HEK293T (cell line): Measurements from ENCODE around the gene RAD23A.

Experiments used
- ARNT ChIP-seq: fragments of 450-650 bp; IDR thresholded peaks from 2 replicates; pipeline ENCODE4 v1.6.1; 2017; ENCODE audit warnings: mild to moderate bottlenecking
- BHLHE40 ChIP-seq: fragments of 450-650 bp; IDR thresholded peaks from 2 replicates; pipeline ENCODE4 v1.6.1; 2016; ENCODE audit warnings: mild to moderate bottlenecking, moderate library complexity, borderline replicate concordance
- CTBP1 ChIP-seq: fragments of 450-650 bp; IDR thresholded peaks from 2 replicates; pipeline ENCODE4 v1.6.1; 2016; ENCODE audit warnings: borderline replicate concordance
- ELF4 ChIP-seq: fragments of 450-650 bp; IDR thresholded peaks from 2 replicates; pipeline ENCODE4 v1.6.1; 2017; ENCODE audit warnings: antibody characterized with exemption
- FOXA1 ChIP-seq: fragments of 450-650 bp; IDR thresholded peaks from 2 replicates; pipeline ENCODE4 v1.6.1; 2016; ENCODE audit warnings: mild to moderate bottlenecking
- FOXK2 ChIP-seq: fragments of 450-650 bp; IDR thresholded peaks from 2 replicates; pipeline ENCODE4 v1.6.1; 2016; ENCODE audit warnings: mild to moderate bottlenecking
- HDGF ChIP-seq: fragments of 450-650 bp; IDR thresholded peaks from 2 replicates; pipeline ENCODE4 v1.6.1; 2017; ENCODE audit warnings: antibody characterized with exemption, borderline replicate concordance
- LEF1 ChIP-seq: fragments of 450-650 bp; IDR thresholded peaks from 2 replicates; pipeline ENCODE4 v1.6.1; 2017; ENCODE audit warnings: mild to moderate bottlenecking, borderline replicate concordance
- PKNOX1 ChIP-seq: fragments of 450-650 bp; IDR thresholded peaks from 2 replicates; pipeline ENCODE4 v1.6.1; 2016
- SP1 ChIP-seq: fragments of 450-650 bp; IDR thresholded peaks from 2 replicates; pipeline ENCODE4 v1.6.1; 2017
- SUZ12 ChIP-seq: fragments of 450-650 bp; IDR thresholded peaks from 2 replicates; pipeline ENCODE4 v1.6.1; 2016; ENCODE audit warnings: mild to moderate bottlenecking
- TARDBP ChIP-seq: fragments of 450-650 bp; IDR thresholded peaks from 2 replicates; pipeline ENCODE4 v1.6.1; 2016

DNA sequence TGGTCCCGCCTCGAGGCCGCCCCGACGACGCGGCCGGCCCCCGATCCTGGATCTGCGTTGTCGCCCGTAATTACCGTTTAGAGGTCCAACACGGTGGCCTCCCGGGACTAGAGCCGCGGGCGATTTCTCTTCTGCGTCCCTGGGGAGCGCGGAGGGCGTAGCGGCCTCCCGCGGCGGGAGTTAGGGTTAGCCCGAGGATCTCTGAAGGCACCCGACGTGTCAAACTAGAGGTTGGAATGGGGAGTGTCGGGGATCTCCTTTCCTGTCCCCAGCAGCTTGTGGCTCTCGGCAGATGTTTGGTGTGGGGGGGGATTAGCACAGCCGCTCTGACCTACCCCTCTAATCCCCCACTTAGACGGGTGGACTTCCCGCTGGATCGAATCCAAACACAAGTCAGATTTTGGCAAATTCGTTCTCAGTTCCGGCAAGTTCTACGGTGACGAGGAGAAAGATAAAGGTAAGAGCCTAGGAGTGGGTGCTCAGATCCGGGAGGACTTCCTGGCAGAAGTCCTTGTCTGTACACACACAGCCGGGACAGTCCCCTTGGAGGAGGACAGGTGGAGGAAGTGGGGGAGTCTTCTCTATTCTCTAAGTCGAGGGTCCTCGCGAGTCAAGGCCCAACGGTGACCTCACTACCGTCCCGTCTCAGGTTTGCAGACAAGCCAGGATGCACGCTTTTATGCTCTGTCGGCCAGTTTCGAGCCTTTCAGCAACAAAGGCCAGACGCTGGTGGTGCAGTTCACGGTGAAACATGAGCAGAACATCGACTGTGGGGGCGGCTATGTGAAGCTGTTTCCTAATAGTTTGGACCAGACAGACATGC, 6.7 kb upstream of the RAD23A start:
- TF ChIP-seq SP1: no peak
- no peak for TF ChIP-seq FOXK2
- TF ChIP-seq BHLHE40: no peak
- no peak for TF ChIP-seq HDGF
- no peak for TF ChIP-seq TARDBP
- no peak for TF ChIP-seq CTBP1
- no peak for TF ChIP-seq SUZ12
- TF ChIP-seq FOXA1: no peak
- 0 out of 2 replicates have a peak, but pooled peaks have one; percentile 1 for TF ChIP-seq ELF4
- TF ChIP-seq ARNT: no peak
- TF ChIP-seq PKNOX1: no peak
- TF ChIP-seq LEF1: no peak
